ENCODE results near the gene EIF5AL1.
"Not testable (repeated sequence)": the region's sequence is repeated elsewhere in the genome, so short reads cannot be mapped to it uniquely, and the experiment has no call there.

GRCh38 chr10:79509306-79509933 lies 2.9 kb upstream of the EIF5AL1 start:
- TF ChIP-seq TAF1 (conservative IDR thresholded peaks at IDR 0.05); JUND (IDR thresholded peaks at IDR 0.05); CTCF (IDR thresholded peaks at IDR 0.05; ENCODE audit: low read depth, low read length, missing input control); SP1 (IDR thresholded peaks at IDR 0.05); MAX (IDR thresholded peaks at IDR 0.05); GABPA (IDR thresholded peaks at IDR 0.05 in 1 of 2, conservative IDR thresholded peaks at IDR 0.05 in 1 of 2); REST (IDR thresholded peaks at IDR 0.05); RXRA (IDR thresholded peaks at IDR 0.05); ZBTB33 (IDR thresholded peaks at IDR 0.05): not testable (repeated sequence)

Measured in liver (tissue), 3 donors.